SK-N-SH treated with all-trans-retinoic acid at 6 μM for 48 hours (cell line): ENCODE measurements around the gene LRRC17.

Experiments used
- ARNTL ChIP-seq: fragments of 450-650 bp; formaldehyde crosslinking; IDR thresholded peaks from 2 replicates; pipeline ENCODE4 v1.5.0; 2020; ENCODE audit warnings: low read depth, mild to moderate bottlenecking, moderate library complexity, borderline replicate concordance
- CREB5 ChIP-seq: fragments of 250-450 bp; sonication (Bioruptor Pico); IDR thresholded peaks from 2 replicates; pipeline ENCODE4 v1.5.1; 2020; ENCODE audit warnings: low read depth, mild to moderate bottlenecking, moderate library complexity
- CSDC2 ChIP-seq: fragments of 250-450 bp; sonication (Bioruptor Pico); IDR thresholded peaks from 2 replicates; pipeline ENCODE4 v1.5.0; 2020; ENCODE audit warnings: mild to moderate bottlenecking, moderate library complexity
- ESRRG ChIP-seq: fragments of 250-450 bp; sonication (Bioruptor Pico); IDR thresholded peaks from 2 replicates; pipeline ENCODE4 v1.6.1; 2021; ENCODE audit warnings: mild to moderate bottlenecking
- ISL1 ChIP-seq: fragments of 250-450 bp; sonication (Bioruptor Pico); IDR thresholded peaks from 2 replicates; pipeline ENCODE4 v2.1.2; 2022; ENCODE audit warnings: mild to moderate bottlenecking, moderate library complexity
- PATZ1 ChIP-seq: fragments of 250-450 bp; sonication (Bioruptor Pico); IDR thresholded peaks from 2 replicates; pipeline ENCODE4 v1.8.0; 2020; ENCODE audit warnings: mild to moderate bottlenecking, moderate library complexity, borderline replicate concordance
- RARB ChIP-seq: fragments of 250-450 bp; sonication (Bioruptor Pico); IDR thresholded peaks from 2 replicates; pipeline ENCODE4 v1.8.0; 2021; ENCODE audit warnings: mild to moderate bottlenecking, moderate library complexity
- SNAI2 ChIP-seq: fragments of 250-450 bp; sonication (Bioruptor Pico); IDR thresholded peaks from 2 replicates; pipeline ENCODE4 v1.5.0; 2020; ENCODE audit warnings: mild to moderate bottlenecking, moderate library complexity
- TCF4 ChIP-seq: fragments of 250-450 bp; sonication (Bioruptor Pico); IDR thresholded peaks from 2 replicates; pipeline ENCODE4 v1.8.0; 2021; ENCODE audit warnings: mild to moderate bottlenecking, moderate library complexity, borderline replicate concordance
- TOX ChIP-seq: fragments of 250-450 bp; sonication (Bioruptor Pico); IDR thresholded peaks from 2 replicates; pipeline ENCODE4 v1.8.0; 2021; ENCODE audit warnings: mild to moderate bottlenecking, moderate library complexity, borderline replicate concordance
- TSHZ2 ChIP-seq: fragments of 250-450 bp; sonication (Bioruptor Pico); IDR thresholded peaks from 2 replicates; pipeline ENCODE4 v1.5.0; 2020; ENCODE audit warnings: mild to moderate bottlenecking, moderate library complexity
- ZC3H10 ChIP-seq: fragments of 250-450 bp; sonication (Bioruptor Pico); IDR thresholded peaks from 2 replicates; pipeline ENCODE4 v1.5.1; 2021; ENCODE audit warnings: mild to moderate bottlenecking, moderate library complexity
- ZFP3 ChIP-seq: fragments of 250-450 bp; sonication (Bioruptor Pico); IDR thresholded peaks from 2 replicates; pipeline ENCODE4 v1.5.0; 2020; ENCODE audit warnings: mild to moderate bottlenecking, moderate library complexity
- ZNF565 ChIP-seq: fragments of 450-650 bp; formaldehyde crosslinking; conservative IDR thresholded peaks from 2 replicates; pipeline ENCODE4 v1.5.0; 2020; ENCODE audit warnings: low read depth, mild to moderate bottlenecking, moderate library complexity

DNA sequence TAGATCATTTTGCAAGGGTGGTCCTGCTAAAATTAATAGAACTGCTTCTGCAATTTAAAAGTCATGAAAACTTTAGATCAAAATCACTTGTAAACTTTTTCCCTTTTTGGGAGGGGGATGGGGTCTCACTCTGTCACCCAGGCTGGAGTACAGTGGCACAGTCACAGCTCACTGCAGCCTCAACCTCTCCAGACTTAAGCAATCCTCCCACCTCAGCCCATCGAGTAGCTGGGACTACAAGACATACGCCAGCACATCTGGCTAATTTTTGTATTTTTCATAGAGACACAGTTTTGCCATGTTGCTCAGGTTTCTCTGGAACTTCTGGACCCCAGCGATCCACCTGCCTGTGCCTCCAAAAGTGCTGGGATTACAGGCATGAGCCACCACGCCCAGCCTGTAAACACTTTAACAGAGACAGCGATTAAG lies 79.7 kb downstream of the LRRC17 start:
- TF ChIP-seq ISL1 (no peak), PATZ1 (no peak), ARNTL (CRISPR knock-in tag) (no peak), ZFP3 (CRISPR knock-in tag) (no peak), ESRRG (CRISPR knock-in tag) (no peak), TCF4 (CRISPR knock-in tag) (no peak), CREB5 (CRISPR knock-in tag) (no peak), TOX (CRISPR knock-in tag) (no peak), ZNF565 (CRISPR knock-in tag) (no peak), TSHZ2 (no peak), ZC3H10 (no peak), CSDC2 (CRISPR knock-in tag) (0 out of 2 replicates have a peak, but pooled peaks have one; percentile 19), RARB (CRISPR knock-in tag) (no peak), SNAI2 (CRISPR knock-in tag) (no peak)
